ENCODE results near the gene SIRT7. TPM values are rescaled to one million over a fixed set of nuclear protein-coding genes. Genes with fewer than 3 reads are reported as not detected.
"Not testable (repeated sequence)": the region's sequence is repeated elsewhere in the genome, so short reads cannot be mapped to it uniquely, and the experiment has no call there.

The SIRT7 gene
- total RNA-seq, 2 donors from 2014 or later: 48.9 to 58.2 TPM

DNA sequence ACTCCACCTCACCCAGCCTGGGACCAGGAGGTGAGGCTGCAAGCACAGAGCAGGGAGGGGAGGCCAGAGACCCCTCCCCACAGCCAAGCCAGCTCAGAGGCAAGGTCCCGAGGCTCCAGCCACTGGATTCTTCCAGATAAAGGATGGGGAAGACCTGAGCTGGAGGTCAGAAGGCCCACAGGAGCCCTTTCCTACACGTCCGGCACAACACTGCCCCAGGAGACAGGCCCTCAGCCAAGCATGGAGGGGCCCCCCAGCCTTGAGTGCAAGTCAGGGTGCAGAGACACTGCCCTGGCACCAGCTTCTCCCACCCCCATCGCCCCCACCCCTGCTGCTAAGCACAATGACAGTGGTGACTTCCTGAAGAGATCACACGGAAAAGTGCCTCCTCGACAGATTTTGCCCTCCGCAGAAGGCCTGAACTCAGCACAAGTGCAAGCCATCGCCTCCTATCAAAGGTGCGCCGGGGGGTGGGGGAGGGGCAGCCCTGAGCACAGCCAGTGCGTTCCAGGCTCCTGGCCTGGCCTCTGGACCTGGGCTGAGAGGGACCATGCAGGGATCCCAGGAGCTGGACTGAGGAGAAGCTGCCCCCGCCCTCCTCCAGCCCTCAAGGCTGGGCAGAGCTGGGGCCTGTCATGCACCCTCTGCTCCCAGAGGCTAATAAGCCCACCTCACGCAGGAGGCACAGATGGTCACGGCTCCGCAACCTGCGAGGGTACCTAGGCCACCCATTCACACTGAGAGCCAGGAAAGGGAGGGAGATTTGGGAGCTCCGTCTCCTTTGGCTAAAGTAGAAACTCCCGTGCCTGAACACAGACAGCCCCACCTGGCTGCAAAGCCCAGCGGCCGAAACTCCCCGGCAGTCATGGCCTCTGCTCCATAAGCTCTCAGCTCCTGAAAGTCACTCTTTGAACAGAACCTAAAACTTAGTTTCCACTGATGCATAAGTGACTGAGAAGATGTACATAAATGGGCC, 6.9 kb upstream of the SIRT7 start:
- Mint-ChIP-seq H3K36me3 (ENCODE audit: low read depth) (no peaks in the 10 kb centered on the region), H3K4me1 (peaks cover 22% of the 10 kb centered on the region), H3K27ac (no peak overlapping the region), H3K27me3 (no peaks in the 10 kb centered on the region), H3K4me3 (peak overlapping the region; percentile 88)
- peak; percentile 19 for ATAC-seq
- DNase-seq: no peak
- no peaks in the 10 kb centered on the region for H3K9me3 ChIP-seq (ENCODE audit: control insufficient read depth, low read length, poor library complexity, severe bottlenecking)

DNA sequence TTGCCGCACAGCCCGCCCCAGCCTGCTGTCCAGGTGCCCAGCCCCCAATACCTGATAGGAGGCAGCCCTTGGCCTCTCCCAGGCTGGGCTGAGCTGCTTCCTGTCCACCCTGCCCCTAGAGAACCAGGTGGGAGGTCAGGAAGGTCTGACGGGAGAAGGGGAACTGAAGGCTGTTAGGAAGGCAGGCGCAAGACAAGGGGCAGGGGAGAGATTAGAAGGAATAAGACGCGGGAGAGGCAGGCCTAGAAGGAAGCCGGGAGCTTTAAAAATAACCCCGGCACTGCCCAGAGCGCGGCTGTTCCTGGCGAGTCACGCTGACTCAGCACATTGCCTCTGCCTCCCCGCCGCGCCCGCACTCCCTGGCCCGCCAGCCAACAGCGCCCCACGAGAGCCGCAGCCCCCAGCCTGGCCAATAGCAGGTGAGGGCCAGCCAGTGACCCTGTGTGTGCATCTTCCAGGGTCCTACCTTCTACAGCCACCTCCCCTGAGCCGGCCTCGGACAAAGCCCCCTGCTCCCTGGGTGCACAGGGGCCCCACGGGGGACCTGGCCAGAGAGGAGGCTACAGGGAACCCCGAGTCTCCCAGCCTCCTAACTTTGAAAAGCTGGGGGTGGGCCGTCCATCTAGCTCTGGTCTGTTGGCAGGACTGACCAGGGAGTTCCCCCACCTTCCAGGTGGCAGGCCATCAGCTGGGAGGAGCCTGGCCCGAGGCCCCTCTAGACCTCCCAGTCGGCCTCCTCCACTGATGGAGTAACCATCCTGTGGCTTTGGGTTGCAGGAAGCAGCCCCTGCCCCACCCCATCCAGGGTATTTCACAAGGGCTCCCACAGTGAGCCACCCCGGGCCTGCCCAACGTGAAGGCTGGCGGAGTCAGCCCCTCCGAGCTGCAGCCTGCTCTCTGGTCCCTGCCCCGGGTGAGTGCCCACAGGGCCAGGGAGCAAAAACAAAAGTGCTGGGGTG, 5.6 kb upstream of the SIRT7 start:
- ATAC-seq: no peak
- peak overlapping the region; percentile 69 for H3K4me3 Mint-ChIP-seq
- H3K9me3 ChIP-seq (ENCODE audit: control insufficient read depth, low read length, poor library complexity, severe bottlenecking): no peaks in the 10 kb centered on the region
- no peaks in the 10 kb centered on the region for H3K36me3 Mint-ChIP-seq (ENCODE audit: low read depth)
- no peak for DNase-seq
- H3K27ac Mint-ChIP-seq: peak overlapping the region; percentile 29
- H3K4me1 Mint-ChIP-seq: peaks cover 22% of the 10 kb centered on the region
- no peaks in the 10 kb centered on the region for H3K27me3 Mint-ChIP-seq

DNA sequence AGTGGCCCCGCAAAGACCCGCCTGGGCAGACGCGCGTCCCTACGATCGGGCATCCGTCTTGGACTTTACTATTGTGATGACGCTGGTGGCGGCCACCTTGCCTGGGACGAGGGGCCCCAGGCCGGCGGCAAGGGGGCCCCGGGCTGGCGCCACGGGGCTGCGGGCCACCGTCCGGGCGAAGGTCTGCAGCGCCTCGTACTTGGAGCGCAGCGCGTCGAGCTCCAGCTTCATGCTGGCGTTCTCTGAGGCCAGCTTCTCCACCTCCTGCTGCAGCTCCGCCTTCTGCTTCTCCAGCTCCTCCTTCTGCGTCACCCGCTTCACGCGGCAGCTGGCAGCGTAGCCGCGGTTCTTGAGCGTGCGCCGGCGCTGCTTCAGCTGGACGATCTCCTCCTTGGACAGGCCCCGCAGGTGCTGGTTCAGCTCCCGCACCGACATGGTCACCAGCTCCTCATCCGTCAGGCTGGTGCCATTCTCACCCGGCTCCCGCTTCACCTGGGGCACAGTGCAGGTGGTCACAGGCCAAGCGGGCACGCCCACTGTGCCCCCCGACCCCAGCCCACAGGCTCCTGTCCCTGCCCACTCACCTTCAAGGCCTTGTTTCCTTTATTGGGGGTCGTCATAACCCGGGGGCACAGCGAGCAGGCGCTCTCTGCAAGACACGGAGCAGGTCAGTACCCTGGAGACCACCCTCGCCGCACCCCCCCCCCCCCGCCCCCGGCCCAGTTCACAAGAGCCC, 4.8 kb upstream of the SIRT7 start:
- peaks cover 29% of the 10 kb centered on the region for H3K4me1 Mint-ChIP-seq
- no peaks in the 10 kb centered on the region for H3K27me3 Mint-ChIP-seq
- no peak overlapping the region for H3K4me3 Mint-ChIP-seq
- H3K9me3 ChIP-seq (ENCODE audit: control insufficient read depth, low read length, poor library complexity, severe bottlenecking): no peaks in the 10 kb centered on the region
- ATAC-seq (no peak), DNase-seq (no peak)
- H3K27ac Mint-ChIP-seq: no peak overlapping the region
- H3K36me3 Mint-ChIP-seq (ENCODE audit: low read depth): peaks cover 2% of the 10 kb centered on the region

DNA sequence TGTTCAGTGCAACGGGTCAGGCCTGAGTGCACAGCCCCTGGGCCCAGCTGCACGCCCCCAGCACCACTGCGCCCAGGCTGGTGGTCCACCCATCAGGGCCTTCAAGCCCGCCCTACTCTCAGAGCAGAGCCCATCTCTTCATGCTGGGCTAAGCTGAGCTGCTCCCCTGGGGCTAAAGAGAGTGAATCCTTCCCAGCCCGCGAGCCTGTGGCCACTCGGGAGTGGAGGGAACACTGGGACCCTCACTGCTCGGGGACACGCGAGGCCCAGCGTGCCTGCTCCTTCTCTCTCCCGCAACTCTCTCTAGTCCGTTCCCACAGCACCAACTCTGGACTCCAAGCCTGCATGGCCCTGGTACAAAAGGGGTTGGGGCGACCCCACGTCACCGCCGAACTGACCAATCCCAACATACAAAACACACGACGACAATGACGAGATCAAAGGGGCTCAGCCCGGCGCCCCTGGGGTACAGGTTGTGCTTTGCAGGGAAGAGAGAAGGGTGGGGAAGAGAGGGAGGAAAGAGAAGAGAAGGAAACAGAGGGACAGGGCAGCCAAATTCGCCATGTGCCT, 4.1 kb upstream of the SIRT7 start:
- ATAC-seq (no peak), DNase-seq (no peak)
- no peak overlapping the region for H3K27ac Mint-ChIP-seq
- peaks cover 2% of the 10 kb centered on the region for H3K36me3 Mint-ChIP-seq (ENCODE audit: low read depth)
- H3K4me1 Mint-ChIP-seq: peaks cover 32% of the 10 kb centered on the region
- no peaks in the 10 kb centered on the region for H3K9me3 ChIP-seq (ENCODE audit: control insufficient read depth, low read length, poor library complexity, severe bottlenecking)
- no peak overlapping the region for H3K4me3 Mint-ChIP-seq
- H3K27me3 Mint-ChIP-seq: no peaks in the 10 kb centered on the region

DNA sequence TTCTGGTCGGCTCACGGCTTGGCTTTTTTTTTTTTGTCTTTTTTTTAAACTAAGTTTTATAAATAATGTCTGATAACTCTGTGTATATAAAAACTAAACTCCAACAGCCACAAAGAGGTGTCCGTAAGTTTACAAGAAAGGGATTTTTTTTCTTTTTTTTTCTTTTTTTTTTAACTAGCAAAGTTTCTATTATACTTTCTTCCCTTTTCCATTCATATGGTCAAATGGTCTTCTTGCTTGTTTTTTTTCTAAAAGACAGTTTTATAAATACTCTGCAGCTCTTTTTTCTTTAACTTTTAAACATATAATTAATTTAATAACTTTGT, 3.5 kb upstream of the SIRT7 start:
- no peak overlapping the region for H3K4me3 Mint-ChIP-seq
- H3K36me3 Mint-ChIP-seq (ENCODE audit: low read depth): peaks cover 2% of the 10 kb centered on the region
- H3K9me3 ChIP-seq (ENCODE audit: control insufficient read depth, low read length, poor library complexity, severe bottlenecking): no peaks in the 10 kb centered on the region
- H3K27me3 Mint-ChIP-seq: no peaks in the 10 kb centered on the region
- ATAC-seq (no peak), DNase-seq (no peak)
- H3K27ac Mint-ChIP-seq: no peak overlapping the region
- H3K4me1 Mint-ChIP-seq: peaks cover 36% of the 10 kb centered on the region

DNA sequence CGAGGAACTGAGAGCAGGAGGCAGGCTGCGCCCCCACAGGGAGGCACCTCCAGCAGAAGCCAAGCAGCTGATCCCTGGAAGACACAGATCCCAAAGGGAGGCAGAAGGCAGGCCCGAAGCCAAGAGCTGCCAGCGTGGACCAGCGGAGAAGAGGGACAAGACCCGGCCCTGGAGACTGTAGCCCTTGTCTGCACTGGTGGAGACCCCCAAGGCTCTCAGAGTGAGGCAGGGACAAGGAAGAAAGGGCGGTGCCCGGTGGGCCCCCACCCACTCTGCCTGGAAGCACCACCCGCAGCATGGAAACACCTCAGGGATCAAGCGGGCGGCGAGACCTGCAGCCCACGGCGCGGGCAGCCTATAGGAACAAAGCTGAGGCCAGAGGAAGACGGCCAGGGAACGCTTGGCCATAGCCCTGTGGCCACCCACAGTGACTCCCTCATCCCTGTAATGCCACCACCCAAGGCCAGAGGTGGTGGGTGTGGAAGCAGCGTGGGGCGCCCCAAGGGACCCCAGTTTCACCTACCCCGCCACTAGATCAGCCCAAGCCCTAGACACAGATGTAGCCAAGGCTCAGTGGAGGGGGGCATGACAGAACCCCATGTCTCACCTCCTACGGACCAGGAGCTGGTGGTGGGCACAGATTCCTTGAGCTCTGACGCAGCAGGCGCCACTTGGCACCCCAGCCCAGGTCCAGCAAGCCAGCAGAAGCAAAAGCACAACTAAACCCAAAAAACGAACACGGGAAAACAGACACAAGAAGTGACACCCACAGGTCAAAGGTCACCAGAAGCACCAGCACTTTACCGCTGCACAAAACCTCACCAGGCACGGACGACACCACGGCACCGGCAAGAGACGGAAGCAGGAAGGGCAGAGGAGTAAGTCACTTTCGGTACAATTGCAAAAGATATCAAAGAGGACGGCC, 2.9 kb upstream of the SIRT7 start:
- ATAC-seq (no peak), DNase-seq (no peak)
- Mint-ChIP-seq H3K27ac (no peak overlapping the region), H3K4me1 (peaks cover 33% of the 10 kb centered on the region), H3K36me3 (ENCODE audit: low read depth) (peaks cover 2% of the 10 kb centered on the region), H3K4me3 (no peak overlapping the region), H3K27me3 (no peaks in the 10 kb centered on the region)
- no peaks in the 10 kb centered on the region for H3K9me3 ChIP-seq (ENCODE audit: control insufficient read depth, low read length, poor library complexity, severe bottlenecking)

DNA sequence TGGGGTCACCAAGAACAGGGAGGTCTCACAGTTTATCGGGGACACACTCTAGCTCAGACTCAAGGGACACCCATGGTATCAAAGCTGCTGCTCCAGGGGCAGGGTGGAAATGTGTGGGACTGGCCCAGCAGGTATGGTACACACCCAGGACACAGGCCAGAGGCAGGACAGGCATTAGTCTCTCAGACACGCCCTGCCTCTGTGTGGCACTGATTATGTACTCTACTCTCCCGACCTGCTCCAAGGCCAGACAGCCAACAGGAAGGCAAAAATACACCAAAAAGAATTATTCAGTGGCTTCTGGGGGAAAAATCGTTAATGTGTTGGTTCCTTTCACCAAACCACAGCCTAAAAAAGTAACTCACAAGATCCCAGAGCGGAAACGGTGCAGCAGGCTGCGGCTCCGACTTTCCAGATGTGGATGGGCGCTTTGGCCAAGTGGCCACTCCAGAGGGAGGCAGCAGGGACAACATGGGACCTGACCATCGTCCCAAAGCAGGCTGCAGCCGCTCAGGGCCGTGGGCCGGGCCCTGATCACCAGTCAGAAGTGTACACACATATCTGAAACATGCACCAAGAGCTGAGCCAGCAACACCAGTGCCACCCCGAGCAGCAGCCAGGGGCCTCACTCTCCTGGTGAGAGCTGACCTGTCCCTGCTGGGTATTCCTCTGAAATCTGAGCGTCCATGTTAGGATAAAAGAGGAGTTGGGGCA, 1.0 kb upstream of the SIRT7 start:
- H3K9me3 ChIP-seq (ENCODE audit: control insufficient read depth, low read length, poor library complexity, severe bottlenecking): no peaks in the 10 kb centered on the region
- no peak for DNase-seq
- Mint-ChIP-seq H3K27me3 (no peaks in the 10 kb centered on the region), H3K36me3 (ENCODE audit: low read depth) (peaks cover 2% of the 10 kb centered on the region), H3K4me3 (no peak overlapping the region), H3K27ac (no peak overlapping the region), H3K4me1 (peaks cover 31% of the 10 kb centered on the region)
- ATAC-seq: no peak

DNA sequence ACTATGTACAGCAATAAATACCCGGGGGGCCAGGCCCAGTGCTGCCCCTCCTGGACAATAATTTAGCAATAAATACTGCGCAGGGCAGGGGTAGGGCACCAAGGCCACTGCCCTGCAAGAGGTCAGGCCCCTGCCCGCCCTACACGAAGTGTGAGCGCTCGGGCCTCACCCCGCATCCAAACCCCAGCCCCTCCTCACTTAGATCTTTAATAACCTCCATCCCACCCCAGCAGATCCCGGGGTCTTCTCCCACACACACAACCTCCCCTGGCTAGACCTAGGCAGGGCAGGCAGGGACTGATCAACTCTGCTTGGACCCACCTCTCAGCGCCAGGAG, 325 bp upstream of the SIRT7 start:
- not testable (repeated sequence) for DNase-seq; H3K9me3 ChIP-seq (ENCODE audit: control insufficient read depth, low read length, poor library complexity, severe bottlenecking); H3K27me3 Mint-ChIP-seq; H3K36me3 Mint-ChIP-seq (ENCODE audit: low read depth)
- Mint-ChIP-seq H3K4me3 (peak overlapping the region; percentile 92), H3K27ac (peak overlapping the region; percentile 86), H3K4me1 (peaks cover 29% of the 10 kb centered on the region)
- peak; percentile 30 for ATAC-seq

DNA sequence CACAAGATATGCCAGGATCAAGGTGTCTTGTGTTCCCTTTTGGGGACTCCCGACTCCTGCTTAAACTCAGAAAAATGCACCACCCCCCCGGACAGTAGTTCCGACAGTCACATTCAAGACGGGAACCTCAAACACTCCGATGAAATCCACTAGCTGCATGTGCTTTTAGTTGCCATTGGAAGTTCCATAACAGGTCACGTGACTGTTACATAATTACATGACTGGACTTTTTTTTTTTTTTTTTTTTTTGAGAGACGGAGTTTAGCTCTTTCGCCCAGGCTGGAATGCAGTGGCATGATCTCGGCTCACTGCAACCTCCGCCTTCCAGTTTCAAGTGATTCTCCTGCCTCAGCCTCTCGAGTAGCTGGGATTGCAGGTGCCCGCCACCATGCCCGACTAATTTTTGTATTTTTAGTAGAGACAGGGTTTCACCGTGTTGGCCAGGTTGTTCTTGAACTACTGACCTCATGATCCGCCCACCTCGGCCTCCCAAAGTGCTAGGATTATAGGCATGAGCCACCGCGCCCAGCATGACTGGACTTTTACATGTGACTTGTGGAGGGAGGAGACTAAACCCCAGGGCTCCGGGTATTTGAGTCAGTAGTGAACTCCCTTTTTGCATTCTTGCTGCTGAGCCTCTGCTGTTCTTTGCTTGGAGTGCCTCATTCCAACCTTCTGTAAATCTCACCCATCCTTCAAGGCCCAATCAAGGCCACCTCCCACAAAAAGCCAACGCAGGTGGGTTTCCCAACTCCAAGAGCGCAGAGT, 1.6 kb downstream of the SIRT7 start:
- Mint-ChIP-seq H3K27ac (peak overlapping the region; percentile 86), H3K4me3 (peak overlapping the region; percentile 92), H3K36me3 (ENCODE audit: low read depth) (peaks cover 4% of the 10 kb centered on the region), H3K4me1 (peaks cover 31% of the 10 kb centered on the region), H3K27me3 (no peaks in the 10 kb centered on the region)
- no peak for DNase-seq
- no peaks in the 10 kb centered on the region for H3K9me3 ChIP-seq (ENCODE audit: control insufficient read depth, low read length, poor library complexity, severe bottlenecking)
- no peak for ATAC-seq

DNA sequence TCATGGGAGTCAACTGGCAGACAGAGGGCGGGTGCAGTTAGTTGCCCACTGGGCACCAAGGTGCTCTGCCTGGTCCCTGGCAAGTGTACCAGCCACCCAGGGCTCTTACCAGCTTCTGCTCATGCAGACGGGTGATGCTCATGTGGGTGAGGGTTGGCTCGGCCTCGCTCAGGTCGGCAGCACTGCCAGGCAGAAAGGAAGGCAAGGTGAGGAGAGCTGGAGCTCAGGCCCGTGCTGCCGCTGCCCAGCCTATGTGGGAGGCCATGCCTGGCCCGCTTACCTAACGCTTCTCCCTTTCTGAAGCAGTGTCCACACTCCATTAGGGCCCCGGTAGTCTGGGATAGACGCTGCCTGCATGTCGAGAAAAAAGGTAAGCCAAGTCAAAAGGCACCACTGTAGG, 2.6 kb downstream of the SIRT7 start:
- ATAC-seq (no peak), DNase-seq (no peak)
- H3K9me3 ChIP-seq (ENCODE audit: control insufficient read depth, low read length, poor library complexity, severe bottlenecking): no peaks in the 10 kb centered on the region
- H3K4me3 Mint-ChIP-seq: no peak overlapping the region
- H3K27ac Mint-ChIP-seq: peak overlapping the region; percentile 86
- no peaks in the 10 kb centered on the region for H3K27me3 Mint-ChIP-seq
- H3K4me1 Mint-ChIP-seq: peaks cover 28% of the 10 kb centered on the region
- H3K36me3 Mint-ChIP-seq (ENCODE audit: low read depth): peaks cover 4% of the 10 kb centered on the region

Data from T-helper 17 cell (primary cell).